H1 (cell line): ENCODE data around the gene PDGFA. TPM values are rescaled to one million over a fixed set of nuclear protein-coding genes. Genes with fewer than 3 reads are reported as not detected.

Source experiments
- KDM1A ChIP-seq: fragments of 200-600, 300-600 bp; sonication (generic); IDR thresholded peaks from 2 replicates; pipeline ENCODE4 v1.7.1; 2016; ENCODE audit warnings: mild to moderate bottlenecking, low read length, borderline replicate concordance
- SUZ12 ChIP-seq: fragments of 200-600 bp; sonication (generic); IDR thresholded peaks from 2 replicates; pipeline ENCODE4 v1.6.1; 2012; ENCODE audit warnings: mild to moderate bottlenecking, inconsistent platforms, low read length, moderate library complexity, mixed read lengths
- polyA plus RNA-seq, 7 experiments: library from polyadenylated mRNA; depleted of rRNA in 3 of 7; stranded (reverse) in 5 of 7; unstranded in 2 of 7; fragments of >200 nt in 5 of 7; fragments of 200-250 nt in 2 of 7; gene quantifications; 1 replicate in 5 of 7; 2 replicates in 1 of 7; 4 replicates in 1 of 7; pipeline versions ENCODE4 v1.2.1 to v1.2.3, GENCODE V29; 2011 to 2013; ENCODE audit warnings: missing spikeins in 2 of 7, mixed read lengths in 2 of 7
- total RNA-seq: library from RNA; stranded (reverse); fragmentation: NEBNext Ultra II Directional; extraction: Animal tissue kit (Norgen Biotek cat#: 25700); gene quantifications from 2 replicates; pipeline ENCODE4 v1.2.1, GENCODE V29; 2021

PDGFA gene
- total and polyA plus RNA-seq, 2 of the 8 experiments (the other 6 are each of a cell fraction or from before 2014, with no cell fraction given): 21.1 to 43.0 TPM

DNA sequence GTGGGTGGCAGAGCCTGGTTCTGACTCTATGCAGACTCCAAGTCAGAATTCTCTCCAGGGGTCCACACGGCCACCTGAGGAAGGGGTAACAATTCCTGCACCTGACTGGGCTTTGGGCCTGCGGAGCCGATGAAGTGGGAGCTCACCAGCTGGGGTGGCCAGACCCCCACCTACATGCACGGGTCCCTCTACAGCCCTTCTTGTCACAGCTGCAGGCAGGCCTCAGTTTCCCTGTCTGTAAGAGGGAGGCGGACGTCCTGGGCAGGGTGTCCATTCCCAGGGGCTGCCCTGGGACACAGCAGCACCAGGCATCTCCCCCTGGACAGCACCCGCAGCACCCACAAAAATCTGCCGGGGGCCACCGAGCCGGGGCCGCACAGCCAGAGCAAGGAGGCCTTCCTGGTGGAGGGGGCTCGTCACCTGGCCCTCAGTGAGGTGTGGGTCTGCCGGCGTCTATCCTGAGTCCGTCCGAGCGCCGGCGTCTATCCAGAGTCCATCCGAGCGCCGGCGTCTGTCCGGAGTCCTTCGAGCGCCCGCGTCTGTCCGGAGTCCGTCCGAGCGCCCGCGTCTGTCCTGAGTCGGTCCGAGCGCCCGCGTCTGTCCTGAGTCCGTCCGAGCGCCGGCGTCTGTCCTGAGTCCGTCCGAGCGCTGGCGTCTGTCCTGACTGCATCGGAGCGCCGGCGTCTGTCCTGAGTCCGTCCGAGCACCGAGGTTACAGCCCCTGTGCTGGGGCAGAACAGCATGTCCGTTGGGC is 65.1 kb downstream of the PDGFA start (continued):
- TF ChIP-seq KDM1A (no peak), SUZ12 (no peak)
